ENCODE data around the gene TMEM176A.

GRCh38 chr7:150838965-150839650 lies 38.5 kb downstream of the TMEM176A start:
- TF ChIP-seq RAD21 (conservative IDR thresholded peaks at IDR 0.05 in 1 of 2, IDR thresholded peaks at IDR 0.05 in 1 of 2) (no peak), POLR2A (IDR thresholded peaks at IDR 0.05; ENCODE audit: low read length) (no peak), EP300 (IDR thresholded peaks at IDR 0.05) (no peak), MAFK (IDR thresholded peaks at IDR 0.05; ENCODE audit: partially characterized antibody) (no peak)

All from A549 (cell line).